HG02759 (cell line): ENCODE results near the gene SPIN2B.

Experiments used
- ATAC-seq: cut with Tn5 transposase; IDR thresholded peaks from one replicate; pipeline ENCODE4 v1.9.1; 2021; ENCODE audit warnings: mild to moderate bottlenecking, moderate library complexity; ENCODE audit not compliant: unreplicated experiment

SPIN2B gene

DNA sequence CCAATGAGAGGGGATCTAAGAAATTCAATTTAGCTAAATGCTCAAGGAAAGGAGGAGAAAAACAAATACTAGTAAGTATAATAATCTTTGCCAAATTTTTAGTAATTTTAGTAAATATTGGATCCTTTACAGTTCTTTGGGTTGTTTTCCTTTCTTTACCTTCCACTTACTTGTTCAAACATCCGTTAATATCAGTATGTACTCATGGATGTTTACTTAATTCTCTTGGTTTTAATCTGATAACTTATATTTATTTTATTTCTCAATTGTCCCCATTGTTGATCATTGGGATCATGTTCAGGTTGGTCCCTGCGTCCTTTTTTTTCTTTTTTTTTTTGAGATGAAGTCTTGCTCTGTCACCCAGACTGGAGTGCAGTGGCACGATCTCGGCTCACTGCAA lies 46.9 kb downstream of the SPIN2B start:
- no peak for ATAC-seq

- ATAC-seq = no peak
These were observed 51.0 kb downstream of the SPIN2B start for GRCh38 chrX:57070185-57070984.
